Ishikawa (cell line): ENCODE measurements around the gene KEL.

Experiments
- CEBPB ChIP-seq: IDR thresholded peaks from 2 replicates; pipeline ENCODE4 v1.6.1; 2012
- CREB1 ChIP-seq: IDR thresholded peaks from 2 replicates; pipeline ENCODE4 v1.6.1; 2012; ENCODE audit warnings: low read depth
- EP300 ChIP-seq: IDR thresholded peaks from 2 replicates; pipeline ENCODE4 v1.6.1; 2012; ENCODE audit warnings: borderline replicate concordance
- NFIC ChIP-seq: IDR thresholded peaks from 2 replicates; pipeline ENCODE4 v1.6.1; 2012
- REST ChIP-seq: IDR thresholded peaks from 2 replicates; pipeline ENCODE4 v1.6.1; 2012; ENCODE audit warnings: low read depth, mild to moderate bottlenecking
- TAF1 ChIP-seq: IDR thresholded peaks from 2 replicates; pipeline ENCODE4 v1.6.1; 2012; ENCODE audit warnings: low read depth, mild to moderate bottlenecking
- YY1 ChIP-seq: IDR thresholded peaks from 2 replicates; pipeline ENCODE4 v1.6.1; 2012; ENCODE audit warnings: low read depth

- TF ChIP-seq CREB1 (no peak), REST (no peak), CEBPB (no peak), EP300 (no peak), YY1 (no peak), TAF1 (no peak), NFIC (no peak)
These were observed 69.2 kb downstream of the KEL start for GRCh38 chr7:142892951-142893350.
